Measurements from ENCODE around the gene PTPRC.

The PTPRC gene

GRCh38 chr1:198676253-198676652 is 37.4 kb downstream of the PTPRC start:
- Histone ChIP-seq H3K27me3 (no peaks in the 10 kb centered on the region), H3K36me3 (no peaks in the 10 kb centered on the region), H3K4me3 (ENCODE audit: low read depth, low read length) (no peak overlapping the region), H3K9me3 (no peaks in the 10 kb centered on the region), H3K4me1 (peaks cover 23% of the 10 kb centered on the region)
- no peak for TF ChIP-seq CTCF (IDR thresholded peaks at IDR 0.05; ENCODE audit: low read depth, low read length)
- peak; percentile 68 for DNase-seq

GRCh38 chr1:198677027-198677426 is 38.2 kb downstream of the PTPRC start:
- peaks cover 31% of the 10 kb centered on the region for H3K4me1 ChIP-seq
- no peaks in the 10 kb centered on the region for H3K27me3 ChIP-seq

GRCh38 chr1:198677871-198678270 is 39.0 kb downstream of the PTPRC start:
- TF ChIP-seq CTCF (IDR thresholded peaks at IDR 0.05; ENCODE audit: low read depth, low read length): no peak
- no peaks in the 10 kb centered on the region for H3K27me3 ChIP-seq
- H3K4me3 ChIP-seq (ENCODE audit: low read depth, low read length): no peak overlapping the region
- DNase-seq: no peak
- H3K4me1 ChIP-seq: peaks cover 35% of the 10 kb centered on the region
- H3K9me3 ChIP-seq: no peaks in the 10 kb centered on the region
- no peaks in the 10 kb centered on the region for H3K36me3 ChIP-seq

More at GRCh38 chr1:198677027-198677426, 38.2 kb downstream of the PTPRC start:
- no peaks in the 10 kb centered on the region for H3K9me3 ChIP-seq
- no peak for DNase-seq
- H3K4me3 ChIP-seq (ENCODE audit: low read depth, low read length): no peak overlapping the region
- TF ChIP-seq CTCF (IDR thresholded peaks at IDR 0.05; ENCODE audit: low read depth, low read length): no peak
- H3K36me3 ChIP-seq: no peaks in the 10 kb centered on the region

GRCh38 chr1:198678301-198678836 is 39.5 kb downstream of the PTPRC start:
- Histone ChIP-seq H3K9me3 (no peaks in the 10 kb centered on the region), H3K4me1 (peaks cover 37% of the 10 kb centered on the region), H3K4me3 (ENCODE audit: low read depth, low read length) (no peak overlapping the region), H3K36me3 (no peaks in the 10 kb centered on the region), H3K27me3 (no peaks in the 10 kb centered on the region)
- no peak for DNase-seq
- TF ChIP-seq CTCF (IDR thresholded peaks at IDR 0.05; ENCODE audit: low read depth, low read length): no peak

- DNase-seq: no peak
- Histone ChIP-seq H3K27me3 (no peaks in the 10 kb centered on the region), H3K36me3 (no peaks in the 10 kb centered on the region), H3K9me3 (no peaks in the 10 kb centered on the region), H3K4me1 (peaks cover 43% of the 10 kb centered on the region), H3K4me3 (ENCODE audit: low read depth, low read length) (no peak overlapping the region)
- no peak for TF ChIP-seq CTCF (IDR thresholded peaks at IDR 0.05; ENCODE audit: low read depth, low read length)
Observed at GRCh38 chr1:198678901-198679329, 40.1 kb downstream of the PTPRC start.

GRCh38 chr1:198679535-198680173 is 40.8 kb downstream of the PTPRC start:
- H3K4me3 ChIP-seq (ENCODE audit: low read depth, low read length): no peak overlapping the region
- H3K4me1 ChIP-seq: peaks cover 48% of the 10 kb centered on the region

More at GRCh38 chr1:198679535-198680173, 40.8 kb downstream of the PTPRC start:
- TF ChIP-seq CTCF (IDR thresholded peaks at IDR 0.05; ENCODE audit: low read depth, low read length): no peak
- DNase-seq: no peak
- Histone ChIP-seq H3K27me3 (no peaks in the 10 kb centered on the region), H3K36me3 (no peaks in the 10 kb centered on the region), H3K9me3 (no peaks in the 10 kb centered on the region)
